Measurements from ENCODE around the gene C18orf63.
A peak's percentile ranks its signal among the peaks of the same experiment; 100 is the strongest.
"Not testable (repeated sequence)": the region's sequence is repeated elsewhere in the genome, so short reads cannot be mapped to it uniquely, and the experiment has no call there.

C18orf63 gene

DNA sequence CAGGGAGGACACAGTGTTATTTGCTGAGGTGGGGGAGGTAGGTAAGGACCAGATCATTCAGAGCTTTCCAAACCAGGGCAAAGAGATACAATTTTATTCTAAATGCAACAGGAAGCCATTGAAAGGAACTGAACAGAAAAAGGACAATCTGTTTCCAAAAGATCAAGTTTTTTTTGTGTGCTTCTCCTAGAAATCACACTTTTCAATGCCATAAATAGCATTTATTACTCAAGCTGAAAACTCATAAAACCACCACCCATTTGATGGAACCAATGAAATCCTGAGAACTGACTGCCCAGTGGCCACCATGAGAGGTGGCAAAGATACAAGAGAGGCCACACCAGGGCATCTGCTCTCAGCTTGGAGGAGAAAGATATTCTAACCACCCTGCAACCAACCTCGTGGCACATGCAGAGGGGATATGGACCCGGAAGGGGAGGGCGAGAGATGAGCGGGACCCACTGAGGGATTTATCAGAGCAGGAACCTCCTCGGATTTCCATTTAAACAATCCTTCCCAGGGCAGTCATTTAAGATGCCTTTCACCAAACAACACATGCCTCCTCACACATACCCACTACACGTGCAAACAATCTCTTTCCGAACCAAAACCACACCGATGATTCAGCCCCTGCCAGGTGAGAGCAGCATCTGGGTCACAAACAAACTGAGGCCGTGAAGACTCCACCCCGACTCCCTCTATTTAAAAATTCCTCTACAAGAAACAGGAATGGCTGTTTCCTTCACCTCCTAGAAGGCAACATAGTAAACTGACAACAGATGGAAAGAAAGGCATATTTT, 32.7 kb upstream of the C18orf63 start:
- TF ChIP-seq, protein P1, sequence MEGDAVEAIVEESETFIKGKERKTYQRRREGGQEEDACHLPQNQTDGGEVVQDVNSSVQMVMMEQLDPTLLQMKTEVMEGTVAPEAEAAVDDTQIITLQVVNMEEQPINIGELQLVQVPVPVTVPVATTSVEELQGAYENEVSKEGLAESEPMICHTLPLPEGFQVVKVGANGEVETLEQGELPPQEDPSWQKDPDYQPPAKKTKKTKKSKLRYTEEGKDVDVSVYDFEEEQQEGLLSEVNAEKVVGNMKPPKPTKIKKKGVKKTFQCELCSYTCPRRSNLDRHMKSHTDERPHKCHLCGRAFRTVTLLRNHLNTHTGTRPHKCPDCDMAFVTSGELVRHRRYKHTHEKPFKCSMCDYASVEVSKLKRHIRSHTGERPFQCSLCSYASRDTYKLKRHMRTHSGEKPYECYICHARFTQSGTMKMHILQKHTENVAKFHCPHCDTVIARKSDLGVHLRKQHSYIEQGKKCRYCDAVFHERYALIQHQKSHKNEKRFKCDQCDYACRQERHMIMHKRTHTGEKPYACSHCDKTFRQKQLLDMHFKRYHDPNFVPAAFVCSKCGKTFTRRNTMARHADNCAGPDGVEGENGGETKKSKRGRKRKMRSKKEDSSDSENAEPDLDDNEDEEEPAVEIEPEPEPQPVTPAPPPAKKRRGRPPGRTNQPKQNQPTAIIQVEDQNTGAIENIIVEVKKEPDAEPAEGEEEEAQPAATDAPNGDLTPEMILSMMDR (IDR thresholded peaks at IDR 0.05; ENCODE audit: extremely low read depth, missing control alignments), result no peak
- DNase-seq (ENCODE audit: low spot score), result peak; percentile 1

DNA sequence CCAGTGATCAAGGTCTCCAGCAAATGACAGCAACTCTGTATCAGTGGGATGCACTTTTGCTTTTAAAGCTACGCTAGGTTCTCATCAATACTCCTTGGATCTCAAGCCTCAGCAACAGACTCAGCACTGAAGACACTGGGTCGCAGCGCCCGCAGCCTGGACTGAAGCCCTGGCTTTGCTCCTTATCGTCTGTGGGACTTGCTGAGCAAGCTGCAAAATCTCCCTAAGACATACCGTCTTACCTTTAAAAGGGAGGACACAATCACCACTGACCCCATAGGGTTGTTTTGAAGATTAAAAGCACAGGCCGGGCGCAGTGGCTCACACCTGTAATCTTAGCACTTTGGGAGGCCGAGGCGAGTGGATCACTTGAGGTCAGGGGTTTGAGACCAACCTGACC, 32.0 kb upstream of the C18orf63 start:
- DNase-seq (ENCODE audit: low spot score), result no peak
- TF ChIP-seq, protein P1 (IDR thresholded peaks at IDR 0.05; ENCODE audit: extremely low read depth, missing control alignments), result no peak

DNA sequence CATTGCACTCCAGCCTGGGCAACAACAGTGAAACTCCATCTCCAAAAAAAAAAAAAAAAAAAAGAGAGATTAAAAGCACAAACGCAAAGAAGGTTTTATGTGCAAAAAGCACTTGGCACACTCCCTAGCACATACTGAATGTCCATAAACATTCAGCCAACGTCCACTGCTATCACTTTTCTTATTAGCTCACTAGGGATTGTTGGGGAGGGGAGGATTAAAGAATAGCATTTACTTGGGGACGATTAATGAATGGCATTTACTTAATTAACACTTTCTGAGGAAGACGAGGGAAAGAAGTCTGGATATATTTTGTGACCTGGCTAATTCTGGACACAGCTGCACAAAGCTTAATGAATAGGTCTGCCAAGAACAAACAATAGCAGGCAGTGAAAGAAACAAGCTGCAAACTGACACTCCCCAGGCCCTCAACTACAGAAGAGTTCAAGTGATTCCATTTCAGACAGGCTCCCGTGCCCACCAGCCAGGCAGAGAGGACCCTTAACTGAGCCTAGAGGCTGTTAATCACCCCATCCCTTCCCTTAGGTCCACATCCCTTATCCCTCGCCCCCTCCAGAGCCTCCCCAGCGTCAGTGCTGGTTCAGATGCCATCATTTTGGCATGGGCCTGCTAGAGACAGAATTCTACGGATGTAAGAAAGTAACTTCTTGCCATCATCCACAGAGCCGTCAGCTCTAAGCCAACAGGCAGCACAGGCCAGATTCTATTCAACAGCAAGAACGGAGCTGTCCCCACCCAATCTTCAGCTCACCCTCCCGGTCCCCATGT, 31.3 kb upstream of the C18orf63 start:
- DNase-seq (ENCODE audit: low spot score), result no peak
- TF ChIP-seq, protein P1 (IDR thresholded peaks at IDR 0.05; ENCODE audit: extremely low read depth, missing control alignments), result no peak

DNA sequence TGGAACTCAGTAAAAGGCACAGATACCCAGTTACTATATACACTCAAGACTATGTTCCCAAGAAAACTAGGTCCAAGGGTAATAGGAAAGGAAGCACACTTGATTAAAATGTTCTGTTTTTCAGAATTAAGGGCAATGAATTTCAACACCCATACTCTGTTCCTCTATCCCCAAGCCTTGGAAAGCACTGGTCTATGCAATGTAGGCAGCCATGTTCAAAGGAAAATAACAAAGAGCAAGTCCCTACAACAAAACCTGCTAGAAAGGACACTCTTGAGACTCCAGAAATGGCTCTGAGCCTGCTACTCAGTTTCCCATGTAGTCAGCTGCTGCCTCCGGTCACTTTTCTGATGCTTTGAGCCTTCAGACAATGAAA, 30.7 kb upstream of the C18orf63 start:
- no peak for DNase-seq (ENCODE audit: low spot score)
- TF ChIP-seq, protein P1 (IDR thresholded peaks at IDR 0.05; ENCODE audit: extremely low read depth, missing control alignments), result no peak

DNA sequence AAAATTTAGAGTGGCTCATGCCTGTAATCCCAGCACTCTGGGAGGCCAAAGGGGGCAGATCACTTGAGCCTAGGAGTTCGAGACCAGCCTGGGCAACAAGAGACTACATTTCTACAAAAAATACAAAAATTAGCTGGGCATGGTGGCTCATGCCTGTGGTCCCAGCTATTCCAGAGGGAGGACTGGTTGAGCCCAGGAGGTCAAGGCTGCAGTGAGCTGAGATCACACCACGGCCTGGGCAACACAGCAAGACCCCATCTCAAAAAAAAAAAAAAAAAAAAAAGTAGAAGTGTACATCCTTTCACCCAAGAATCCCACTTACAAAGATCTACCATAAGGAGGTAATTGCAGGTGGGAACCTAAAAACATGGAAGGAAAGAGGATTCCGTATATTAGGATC, 30.1 kb upstream of the C18orf63 start:
- DNase-seq (ENCODE audit: low spot score), result not testable (repeated sequence)

DNA sequence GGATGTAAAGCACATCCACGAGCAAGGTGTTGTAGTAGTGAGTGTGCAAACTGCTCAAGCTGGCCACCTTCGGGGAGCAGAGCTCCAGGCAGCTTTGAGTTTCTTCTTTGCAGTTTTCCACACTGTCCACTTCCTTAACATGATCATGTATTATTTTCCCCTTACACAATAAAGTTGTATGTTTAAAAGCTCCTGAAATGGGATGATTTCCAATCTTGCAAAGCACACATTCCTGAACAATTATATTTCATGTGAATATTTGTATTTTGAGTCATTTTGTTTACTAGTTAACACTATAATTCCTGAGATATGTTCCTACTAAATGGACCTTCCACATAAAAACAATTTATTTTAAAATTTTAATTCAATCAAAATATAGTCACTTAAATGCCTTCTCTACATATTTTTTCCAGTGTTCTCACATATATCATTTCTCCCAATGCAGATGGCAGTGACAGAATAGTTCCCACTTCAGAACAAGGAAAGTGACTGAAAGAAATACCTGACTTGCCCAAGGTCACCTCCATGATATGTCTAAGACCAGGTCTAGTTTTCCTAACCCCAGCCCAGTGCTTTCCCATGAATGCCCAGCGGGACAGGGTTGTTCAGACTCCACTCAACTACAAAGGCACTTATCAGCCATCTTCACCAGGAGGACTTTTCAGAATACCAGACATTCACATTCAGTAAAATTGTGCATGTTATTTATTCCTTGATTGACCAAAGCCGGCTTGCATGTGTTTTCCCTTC, 29.4 kb upstream of the C18orf63 start:
- no peak for DNase-seq (ENCODE audit: low spot score)
- TF ChIP-seq, protein P1 (IDR thresholded peaks at IDR 0.05; ENCODE audit: extremely low read depth, missing control alignments), result no peak

DNA sequence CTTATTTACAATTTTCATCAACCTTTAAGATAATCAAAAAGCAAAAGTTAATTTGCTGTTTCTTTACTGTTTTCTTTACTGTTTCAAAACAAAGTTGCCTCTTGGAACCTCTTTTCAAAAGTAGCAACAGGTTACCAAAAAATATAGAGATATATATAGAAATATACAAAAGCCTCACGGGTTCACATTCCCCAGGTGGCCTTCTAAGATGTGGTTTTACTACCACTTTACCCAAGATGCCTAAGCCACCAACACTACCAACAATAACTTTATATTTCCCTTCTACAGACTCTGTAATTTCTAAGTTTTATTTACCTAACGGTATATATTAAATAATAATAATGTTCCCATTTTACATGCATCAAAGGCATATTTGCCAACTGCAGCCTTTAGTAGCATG, 28.8 kb upstream of the C18orf63 start:
- DNase-seq (ENCODE audit: low spot score), result no peak
- TF ChIP-seq, protein P1 (IDR thresholded peaks at IDR 0.05; ENCODE audit: extremely low read depth, missing control alignments), result no peak

All from GM20000 (cell line).